GM21576 (cell line): ENCODE data around the gene ANKAR.
"Not testable (repeated sequence)": the region's sequence is repeated elsewhere in the genome, so short reads cannot be mapped to it uniquely, and the experiment has no call there.

Experiments used
- ATAC-seq: cut with Tn5 transposase; IDR thresholded peaks from one replicate; pipeline ENCODE4 v1.9.1; 2021; ENCODE audit warnings: mild to moderate bottlenecking, moderate library complexity; ENCODE audit not compliant: unreplicated experiment

Gene ANKAR

GRCh38 chr2:189674374-189675112, at the start of gene ANKAR:
Gene ANKAR (plus strand): TSS chr2:189674670. CDS start chr2:189676491, 1,821 bp downstream.
- peak; percentile 94 for ATAC-seq

GRCh38 chr2:189625636-189626035, 48.8 kb upstream of the ANKAR start:
- no peak for ATAC-seq

GRCh38 chr2:189627789-189628188, 46.7 kb upstream of the ANKAR start:
- ATAC-seq, result no peak

- no peak for ATAC-seq
Observed at GRCh38 chr2:189628817-189629530, 45.5 kb upstream of the ANKAR start.

- no peak for ATAC-seq
Observed at GRCh38 chr2:189629531-189630453, 44.7 kb upstream of the ANKAR start.

- ATAC-seq, result no peak
Observed at GRCh38 chr2:189631849-189632248, 42.6 kb upstream of the ANKAR start.

- ATAC-seq, result no peak
Observed at GRCh38 chr2:189633392-189633811, 41.1 kb upstream of the ANKAR start.

- ATAC-seq, result no peak
Observed at GRCh38 chr2:189635353-189635752, 39.1 kb upstream of the ANKAR start.

GRCh38 chr2:189638301-189639006, 36.0 kb upstream of the ANKAR start:
- ATAC-seq, result no peak

GRCh38 chr2:189639007-189639609, 35.4 kb upstream of the ANKAR start:
- no peak for ATAC-seq

- ATAC-seq, result no peak
Observed at GRCh38 chr2:189641002-189641401, 33.5 kb upstream of the ANKAR start.

- ATAC-seq, result no peak
Observed at GRCh38 chr2:189641590-189641989, 32.9 kb upstream of the ANKAR start.

- ATAC-seq, result no peak
Observed at GRCh38 chr2:189646521-189646920, 27.9 kb upstream of the ANKAR start.

GRCh38 chr2:189648846-189649509, 25.5 kb upstream of the ANKAR start:
- no peak for ATAC-seq

- no peak for ATAC-seq
Observed at GRCh38 chr2:189651284-189651683, 23.2 kb upstream of the ANKAR start.

GRCh38 chr2:189653464-189653863, 21.0 kb upstream of the ANKAR start:
- not testable (repeated sequence) for ATAC-seq

GRCh38 chr2:189654641-189655040, 19.8 kb upstream of the ANKAR start:
- no peak for ATAC-seq

GRCh38 chr2:189657867-189658266, 16.6 kb upstream of the ANKAR start:
- peak; percentile 48 for ATAC-seq

GRCh38 chr2:189658306-189659212, 15.9 kb upstream of the ANKAR start:
- ATAC-seq, result no peak
